ENCODE data around the gene OR6Q1. TPM values are rescaled to one million over a fixed set of nuclear protein-coding genes. Genes with fewer than 3 reads are reported as not detected.
A peak's percentile ranks its signal among the peaks of the same experiment; 100 is the strongest.

Gene OR6Q1
- total and polyA plus RNA-seq, 2 of the 13 experiments (the other 11 are each of a cell fraction or from before 2014, with no cell fraction given), result not detected

DNA sequence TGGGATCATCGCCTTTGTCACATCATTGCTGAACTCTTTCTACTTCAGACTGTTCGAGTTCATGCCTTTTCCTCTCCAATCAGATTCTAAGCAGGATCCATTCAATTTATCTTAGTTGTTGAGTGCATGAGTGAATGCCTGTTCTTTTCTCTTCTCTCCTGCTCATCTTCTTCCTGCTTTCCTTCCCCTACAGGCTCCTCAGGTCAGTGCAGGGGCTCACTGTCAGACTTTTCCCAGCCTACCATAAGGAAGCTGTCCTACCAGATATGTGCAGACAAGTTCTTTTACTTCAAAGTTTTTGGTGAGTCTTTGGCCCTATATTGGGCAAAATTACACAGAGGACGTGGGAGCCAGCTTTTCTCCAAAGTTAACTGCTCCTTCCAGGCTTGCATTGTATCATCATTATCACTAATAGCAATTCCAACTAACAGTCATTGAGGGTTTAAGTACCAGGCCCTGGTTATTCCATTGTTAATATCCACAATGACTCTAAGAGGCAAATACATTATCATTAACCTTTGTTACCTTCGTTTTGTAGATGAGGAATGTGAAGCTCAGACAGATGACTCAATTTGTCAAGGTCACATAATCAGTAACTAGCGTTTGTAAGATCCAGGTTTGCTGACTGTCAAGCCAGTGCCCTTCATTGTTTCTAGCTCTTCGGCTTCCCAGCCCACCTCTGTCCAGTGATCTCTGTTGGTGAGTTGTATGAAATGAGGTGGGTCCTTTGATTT, 30.4 kb downstream of the OR6Q1 start (continued):
- no peak for TF ChIP-seq FLYWCH1 (CRISPR knock-in tag; IDR thresholded peaks at IDR 0.05)
- TF ChIP-seq CEBPG (CRISPR knock-in tag; IDR thresholded peaks at IDR 0.05), result peak; percentile 78
- no peak for TF ChIP-seq ZNF251 (CRISPR knock-in tag; IDR thresholded peaks at IDR 0.05)
- TF ChIP-seq, protein P1, sequence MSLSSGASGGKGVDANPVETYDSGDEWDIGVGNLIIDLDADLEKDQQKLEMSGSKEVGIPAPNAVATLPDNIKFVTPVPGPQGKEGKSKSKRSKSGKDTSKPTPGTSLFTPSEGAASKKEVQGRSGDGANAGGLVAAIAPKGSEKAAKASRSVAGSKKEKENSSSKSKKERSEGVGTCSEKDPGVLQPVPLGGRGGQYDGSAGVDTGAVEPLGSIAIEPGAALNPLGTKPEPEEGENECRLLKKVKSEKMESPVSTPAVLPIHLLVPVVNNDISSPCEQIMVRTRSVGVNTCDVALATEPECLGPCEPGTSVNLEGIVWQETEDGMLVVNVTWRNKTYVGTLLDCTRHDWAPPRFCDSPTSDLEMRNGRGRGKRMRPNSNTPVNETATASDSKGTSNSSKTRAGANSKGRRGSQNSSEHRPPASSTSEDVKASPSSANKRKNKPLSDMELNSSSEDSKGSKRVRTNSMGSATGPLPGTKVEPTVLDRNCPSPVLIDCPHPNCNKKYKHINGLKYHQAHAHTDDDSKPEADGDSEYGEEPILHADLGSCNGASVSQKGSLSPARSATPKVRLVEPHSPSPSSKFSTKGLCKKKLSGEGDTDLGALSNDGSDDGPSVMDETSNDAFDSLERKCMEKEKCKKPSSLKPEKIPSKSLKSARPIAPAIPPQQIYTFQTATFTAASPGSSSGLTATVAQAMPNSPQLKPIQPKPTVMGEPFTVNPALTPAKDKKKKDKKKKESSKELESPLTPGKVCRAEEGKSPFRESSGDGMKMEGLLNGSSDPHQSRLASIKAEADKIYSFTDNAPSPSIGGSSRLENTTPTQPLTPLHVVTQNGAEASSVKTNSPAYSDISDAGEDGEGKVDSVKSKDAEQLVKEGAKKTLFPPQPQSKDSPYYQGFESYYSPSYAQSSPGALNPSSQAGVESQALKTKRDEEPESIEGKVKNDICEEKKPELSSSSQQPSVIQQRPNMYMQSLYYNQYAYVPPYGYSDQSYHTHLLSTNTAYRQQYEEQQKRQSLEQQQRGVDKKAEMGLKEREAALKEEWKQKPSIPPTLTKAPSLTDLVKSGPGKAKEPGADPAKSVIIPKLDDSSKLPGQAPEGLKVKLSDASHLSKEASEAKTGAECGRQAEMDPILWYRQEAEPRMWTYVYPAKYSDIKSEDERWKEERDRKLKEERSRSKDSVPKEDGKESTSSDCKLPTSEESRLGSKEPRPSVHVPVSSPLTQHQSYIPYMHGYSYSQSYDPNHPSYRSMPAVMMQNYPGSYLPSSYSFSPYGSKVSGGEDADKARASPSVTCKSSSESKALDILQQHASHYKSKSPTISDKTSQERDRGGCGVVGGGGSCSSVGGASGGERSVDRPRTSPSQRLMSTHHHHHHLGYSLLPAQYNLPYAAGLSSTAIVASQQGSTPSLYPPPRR (CRISPR knock-in tag; IDR thresholded peaks at IDR 0.05; ENCODE audit: borderline replicate concordance), result no peak; the same call in 1 of the 2 replicates
- TF ChIP-seq ZNF563 (CRISPR knock-in tag; IDR thresholded peaks at IDR 0.05), result no peak
- TF ChIP-seq, protein P2, sequence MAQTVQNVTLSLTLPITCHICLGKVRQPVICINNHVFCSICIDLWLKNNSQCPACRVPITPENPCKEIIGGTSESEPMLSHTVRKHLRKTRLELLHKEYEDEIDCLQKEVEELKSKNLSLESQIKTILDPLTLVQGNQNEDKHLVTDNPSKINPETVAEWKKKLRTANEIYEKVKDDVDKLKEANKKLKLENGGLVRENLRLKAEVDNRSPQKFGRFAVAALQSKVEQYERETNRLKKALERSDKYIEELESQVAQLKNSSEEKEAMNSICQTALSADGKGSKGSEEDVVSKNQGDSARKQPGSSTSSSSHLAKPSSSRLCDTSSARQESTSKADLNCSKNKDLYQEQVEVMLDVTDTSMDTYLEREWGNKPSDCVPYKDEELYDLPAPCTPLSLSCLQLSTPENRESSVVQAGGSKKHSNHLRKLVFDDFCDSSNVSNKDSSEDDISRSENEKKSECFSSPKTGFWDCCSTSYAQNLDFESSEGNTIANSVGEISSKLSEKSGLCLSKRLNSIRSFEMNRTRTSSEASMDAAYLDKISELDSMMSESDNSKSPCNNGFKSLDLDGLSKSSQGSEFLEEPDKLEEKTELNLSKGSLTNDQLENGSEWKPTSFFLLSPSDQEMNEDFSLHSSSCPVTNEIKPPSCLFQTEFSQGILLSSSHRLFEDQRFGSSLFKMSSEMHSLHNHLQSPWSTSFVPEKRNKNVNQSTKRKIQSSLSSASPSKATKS (CRISPR knock-in tag; IDR thresholded peaks at IDR 0.05), result no peak
- TF ChIP-seq SIN3B (IDR thresholded peaks at IDR 0.05; ENCODE audit: low read length), result no peak
- TF ChIP-seq, protein P3, sequence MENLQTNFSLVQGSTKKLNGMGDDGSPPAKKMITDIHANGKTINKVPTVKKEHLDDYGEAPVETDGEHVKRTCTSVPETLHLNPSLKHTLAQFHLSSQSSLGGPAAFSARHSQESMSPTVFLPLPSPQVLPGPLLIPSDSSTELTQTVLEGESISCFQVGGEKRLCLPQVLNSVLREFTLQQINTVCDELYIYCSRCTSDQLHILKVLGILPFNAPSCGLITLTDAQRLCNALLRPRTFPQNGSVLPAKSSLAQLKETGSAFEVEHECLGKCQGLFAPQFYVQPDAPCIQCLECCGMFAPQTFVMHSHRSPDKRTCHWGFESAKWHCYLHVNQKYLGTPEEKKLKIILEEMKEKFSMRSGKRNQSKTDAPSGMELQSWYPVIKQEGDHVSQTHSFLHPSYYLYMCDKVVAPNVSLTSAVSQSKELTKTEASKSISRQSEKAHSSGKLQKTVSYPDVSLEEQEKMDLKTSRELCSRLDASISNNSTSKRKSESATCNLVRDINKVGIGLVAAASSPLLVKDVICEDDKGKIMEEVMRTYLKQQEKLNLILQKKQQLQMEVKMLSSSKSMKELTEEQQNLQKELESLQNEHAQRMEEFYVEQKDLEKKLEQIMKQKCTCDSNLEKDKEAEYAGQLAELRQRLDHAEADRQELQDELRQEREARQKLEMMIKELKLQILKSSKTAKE (CRISPR knock-in tag; IDR thresholded peaks at IDR 0.05; ENCODE audit: borderline replicate concordance), result peak; percentile 47; the same call in 1 of the 2 replicates
- TF ChIP-seq SIX4 (CRISPR knock-in tag; IDR thresholded peaks at IDR 0.05), result no peak
- no peak for TF ChIP-seq PHF8 (CRISPR knock-in tag; IDR thresholded peaks at IDR 0.05)
- peak; percentile 85 for TF ChIP-seq NCOA2 (CRISPR knock-in tag; IDR thresholded peaks at IDR 0.05)
- TF ChIP-seq, protein P4, sequence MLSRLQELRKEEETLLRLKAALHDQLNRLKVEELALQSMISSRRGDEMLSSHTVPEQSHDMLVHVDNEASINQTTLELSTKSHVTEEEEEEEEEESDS (CRISPR knock-in tag; IDR thresholded peaks at IDR 0.05; ENCODE audit: borderline replicate concordance), result no peak
- TF ChIP-seq, protein P5, sequence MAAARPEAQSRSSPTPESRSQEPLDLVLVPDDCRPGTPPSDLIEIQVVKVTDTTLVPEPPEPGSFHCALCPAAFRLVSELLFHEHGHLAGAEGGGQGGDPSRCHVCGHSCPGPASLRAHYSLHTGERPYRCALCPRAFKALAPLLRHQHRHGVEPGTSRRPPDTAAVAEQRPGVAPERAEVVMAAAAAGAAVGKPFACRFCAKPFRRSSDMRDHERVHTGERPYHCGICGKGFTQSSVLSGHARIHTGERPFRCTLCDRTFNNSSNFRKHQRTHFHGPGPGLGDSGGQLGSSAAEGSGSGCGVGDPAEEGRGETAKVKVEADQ (CRISPR knock-in tag; IDR thresholded peaks at IDR 0.05; ENCODE audit: borderline replicate concordance), result no peak
- no peak for TF ChIP-seq SATB2 (CRISPR knock-in tag; IDR thresholded peaks at IDR 0.05)
- TF ChIP-seq, protein P6, sequence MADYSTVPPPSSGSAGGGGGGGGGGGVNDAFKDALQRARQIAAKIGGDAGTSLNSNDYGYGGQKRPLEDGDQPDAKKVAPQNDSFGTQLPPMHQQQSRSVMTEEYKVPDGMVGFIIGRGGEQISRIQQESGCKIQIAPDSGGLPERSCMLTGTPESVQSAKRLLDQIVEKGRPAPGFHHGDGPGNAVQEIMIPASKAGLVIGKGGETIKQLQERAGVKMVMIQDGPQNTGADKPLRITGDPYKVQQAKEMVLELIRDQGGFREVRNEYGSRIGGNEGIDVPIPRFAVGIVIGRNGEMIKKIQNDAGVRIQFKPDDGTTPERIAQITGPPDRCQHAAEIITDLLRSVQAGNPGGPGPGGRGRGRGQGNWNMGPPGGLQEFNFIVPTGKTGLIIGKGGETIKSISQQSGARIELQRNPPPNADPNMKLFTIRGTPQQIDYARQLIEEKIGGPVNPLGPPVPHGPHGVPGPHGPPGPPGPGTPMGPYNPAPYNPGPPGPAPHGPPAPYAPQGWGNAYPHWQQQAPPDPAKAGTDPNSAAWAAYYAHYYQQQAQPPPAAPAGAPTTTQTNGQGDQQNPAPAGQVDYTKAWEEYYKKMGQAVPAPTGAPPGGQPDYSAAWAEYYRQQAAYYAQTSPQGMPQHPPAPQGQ (CRISPR knock-in tag; IDR thresholded peaks at IDR 0.05; ENCODE audit: borderline replicate concordance), result no peak
